H1 (cell line): ENCODE data around the gene SLC10A2. TPM values are rescaled to one million over a fixed set of nuclear protein-coding genes. Genes with fewer than 3 reads are reported as not detected.

Experiments used
- TEAD4 ChIP-seq: IDR thresholded peaks from 2 replicates; pipeline ENCODE4 v1.6.1; 2012; ENCODE audit warnings: low read depth, low read length, inconsistent platforms, mixed read lengths
- polyA plus RNA-seq, 7 experiments: library from polyadenylated mRNA; depleted of rRNA in 3 of 7; stranded (reverse) in 5 of 7; unstranded in 2 of 7; fragments of >200 nt in 5 of 7; fragments of 200-250 nt in 2 of 7; gene quantifications; 1 replicate in 5 of 7; 2 replicates in 1 of 7; 4 replicates in 1 of 7; pipeline versions ENCODE4 v1.2.1 to v1.2.3, GENCODE V29; 2011 to 2013; ENCODE audit warnings: missing spikeins in 2 of 7, mixed read lengths in 2 of 7
- total RNA-seq: library from RNA; stranded (reverse); fragmentation: NEBNext Ultra II Directional; extraction: Animal tissue kit (Norgen Biotek cat#: 25700); gene quantifications from 2 replicates; pipeline ENCODE4 v1.2.1, GENCODE V29; 2021
- TF ChIP-seq, protein P1 (sequence below): fragments of 300-600 bp; sonication (generic); IDR thresholded peaks from 2 replicates; pipeline ENCODE4 v1.7.1; 2012; ENCODE audit warnings: low read length, moderate library complexity, mild to moderate bottlenecking, inconsistent platforms; ENCODE audit not compliant: insufficient replicate concordance

Gene SLC10A2
- total and polyA plus RNA-seq, 2 of the 8 experiments (the other 6 are each of a cell fraction or from before 2014, with no cell fraction given) = not detected

DNA sequence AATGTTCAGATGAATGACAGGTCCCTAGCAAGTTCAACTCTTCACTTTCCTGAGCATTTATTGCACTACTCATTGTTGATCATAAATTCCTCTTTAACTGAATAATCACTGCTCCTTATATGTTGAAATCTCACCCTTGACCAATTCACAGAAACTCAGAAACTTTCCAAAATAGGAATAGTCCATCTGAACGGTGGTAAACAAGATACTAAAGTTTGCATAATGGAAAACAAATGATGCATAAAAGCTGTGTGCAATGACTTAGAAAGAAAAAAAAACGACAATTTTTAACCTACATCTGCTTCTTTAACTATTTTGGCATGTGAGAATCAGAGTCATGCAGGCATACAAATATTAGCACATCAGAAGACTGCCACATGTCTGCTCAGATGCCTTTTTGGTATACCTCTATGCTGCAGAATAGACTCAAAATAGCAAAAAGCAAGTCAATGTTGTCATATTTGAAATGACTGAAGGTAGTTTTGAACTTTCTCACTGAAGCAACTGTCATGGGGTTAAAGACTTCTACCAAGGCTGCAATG is 34.8 kb downstream of the SLC10A2 start (continued):
- TF ChIP-seq, protein P1, sequence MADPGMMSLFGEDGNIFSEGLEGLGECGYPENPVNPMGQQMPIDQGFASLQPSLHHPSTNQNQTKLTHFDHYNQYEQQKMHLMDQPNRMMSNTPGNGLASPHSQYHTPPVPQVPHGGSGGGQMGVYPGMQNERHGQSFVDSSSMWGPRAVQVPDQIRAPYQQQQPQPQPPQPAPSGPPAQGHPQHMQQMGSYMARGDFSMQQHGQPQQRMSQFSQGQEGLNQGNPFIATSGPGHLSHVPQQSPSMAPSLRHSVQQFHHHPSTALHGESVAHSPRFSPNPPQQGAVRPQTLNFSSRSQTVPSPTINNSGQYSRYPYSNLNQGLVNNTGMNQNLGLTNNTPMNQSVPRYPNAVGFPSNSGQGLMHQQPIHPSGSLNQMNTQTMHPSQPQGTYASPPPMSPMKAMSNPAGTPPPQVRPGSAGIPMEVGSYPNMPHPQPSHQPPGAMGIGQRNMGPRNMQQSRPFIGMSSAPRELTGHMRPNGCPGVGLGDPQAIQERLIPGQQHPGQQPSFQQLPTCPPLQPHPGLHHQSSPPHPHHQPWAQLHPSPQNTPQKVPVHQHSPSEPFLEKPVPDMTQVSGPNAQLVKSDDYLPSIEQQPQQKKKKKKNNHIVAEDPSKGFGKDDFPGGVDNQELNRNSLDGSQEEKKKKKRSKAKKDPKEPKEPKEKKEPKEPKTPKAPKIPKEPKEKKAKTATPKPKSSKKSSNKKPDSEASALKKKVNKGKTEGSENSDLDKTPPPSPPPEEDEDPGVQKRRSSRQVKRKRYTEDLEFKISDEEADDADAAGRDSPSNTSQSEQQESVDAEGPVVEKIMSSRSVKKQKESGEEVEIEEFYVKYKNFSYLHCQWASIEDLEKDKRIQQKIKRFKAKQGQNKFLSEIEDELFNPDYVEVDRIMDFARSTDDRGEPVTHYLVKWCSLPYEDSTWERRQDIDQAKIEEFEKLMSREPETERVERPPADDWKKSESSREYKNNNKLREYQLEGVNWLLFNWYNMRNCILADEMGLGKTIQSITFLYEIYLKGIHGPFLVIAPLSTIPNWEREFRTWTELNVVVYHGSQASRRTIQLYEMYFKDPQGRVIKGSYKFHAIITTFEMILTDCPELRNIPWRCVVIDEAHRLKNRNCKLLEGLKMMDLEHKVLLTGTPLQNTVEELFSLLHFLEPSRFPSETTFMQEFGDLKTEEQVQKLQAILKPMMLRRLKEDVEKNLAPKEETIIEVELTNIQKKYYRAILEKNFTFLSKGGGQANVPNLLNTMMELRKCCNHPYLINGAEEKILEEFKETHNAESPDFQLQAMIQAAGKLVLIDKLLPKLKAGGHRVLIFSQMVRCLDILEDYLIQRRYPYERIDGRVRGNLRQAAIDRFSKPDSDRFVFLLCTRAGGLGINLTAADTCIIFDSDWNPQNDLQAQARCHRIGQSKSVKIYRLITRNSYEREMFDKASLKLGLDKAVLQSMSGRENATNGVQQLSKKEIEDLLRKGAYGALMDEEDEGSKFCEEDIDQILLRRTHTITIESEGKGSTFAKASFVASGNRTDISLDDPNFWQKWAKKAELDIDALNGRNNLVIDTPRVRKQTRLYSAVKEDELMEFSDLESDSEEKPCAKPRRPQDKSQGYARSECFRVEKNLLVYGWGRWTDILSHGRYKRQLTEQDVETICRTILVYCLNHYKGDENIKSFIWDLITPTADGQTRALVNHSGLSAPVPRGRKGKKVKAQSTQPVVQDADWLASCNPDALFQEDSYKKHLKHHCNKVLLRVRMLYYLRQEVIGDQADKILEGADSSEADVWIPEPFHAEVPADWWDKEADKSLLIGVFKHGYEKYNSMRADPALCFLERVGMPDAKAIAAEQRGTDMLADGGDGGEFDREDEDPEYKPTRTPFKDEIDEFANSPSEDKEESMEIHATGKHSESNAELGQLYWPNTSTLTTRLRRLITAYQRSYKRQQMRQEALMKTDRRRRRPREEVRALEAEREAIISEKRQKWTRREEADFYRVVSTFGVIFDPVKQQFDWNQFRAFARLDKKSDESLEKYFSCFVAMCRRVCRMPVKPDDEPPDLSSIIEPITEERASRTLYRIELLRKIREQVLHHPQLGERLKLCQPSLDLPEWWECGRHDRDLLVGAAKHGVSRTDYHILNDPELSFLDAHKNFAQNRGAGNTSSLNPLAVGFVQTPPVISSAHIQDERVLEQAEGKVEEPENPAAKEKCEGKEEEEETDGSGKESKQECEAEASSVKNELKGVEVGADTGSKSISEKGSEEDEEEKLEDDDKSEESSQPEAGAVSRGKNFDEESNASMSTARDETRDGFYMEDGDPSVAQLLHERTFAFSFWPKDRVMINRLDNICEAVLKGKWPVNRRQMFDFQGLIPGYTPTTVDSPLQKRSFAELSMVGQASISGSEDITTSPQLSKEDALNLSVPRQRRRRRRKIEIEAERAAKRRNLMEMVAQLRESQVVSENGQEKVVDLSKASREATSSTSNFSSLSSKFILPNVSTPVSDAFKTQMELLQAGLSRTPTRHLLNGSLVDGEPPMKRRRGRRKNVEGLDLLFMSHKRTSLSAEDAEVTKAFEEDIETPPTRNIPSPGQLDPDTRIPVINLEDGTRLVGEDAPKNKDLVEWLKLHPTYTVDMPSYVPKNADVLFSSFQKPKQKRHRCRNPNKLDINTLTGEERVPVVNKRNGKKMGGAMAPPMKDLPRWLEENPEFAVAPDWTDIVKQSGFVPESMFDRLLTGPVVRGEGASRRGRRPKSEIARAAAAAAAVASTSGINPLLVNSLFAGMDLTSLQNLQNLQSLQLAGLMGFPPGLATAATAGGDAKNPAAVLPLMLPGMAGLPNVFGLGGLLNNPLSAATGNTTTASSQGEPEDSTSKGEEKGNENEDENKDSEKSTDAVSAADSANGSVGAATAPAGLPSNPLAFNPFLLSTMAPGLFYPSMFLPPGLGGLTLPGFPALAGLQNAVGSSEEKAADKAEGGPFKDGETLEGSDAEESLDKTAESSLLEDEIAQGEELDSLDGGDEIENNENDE = no peak
- TF ChIP-seq TEAD4 = no peak
